Stimulated activated naive B cell treated with anti-CD40 and anti-IgM and Interleukin-4, amounts not matched to agents 10 μg/mL and 1 μg/mL and 100 μg/mL, for 72 hours (primary cell): ENCODE results near the gene GGT5.
"Not testable (repeated sequence)": the region's sequence is repeated elsewhere in the genome, so short reads cannot be mapped to it uniquely, and the experiment has no call there.

Experiments
- ATAC-seq, 2 donors: fragments of 150-1000 bp; cut with Tn5 transposase; replicated peaks; 2 replicates each; pipeline ENCODE4 v1.10.0; 2021; ENCODE audit warnings: moderate library complexity in 1 of 2
- DNase-seq: peaks from one replicate; pipeline ENCODE4 v3.0.0; 2021
- H3K27ac Mint-ChIP-seq: one replicate; pipeline ENCODE4 v1.8.0; 2022; ENCODE audit warnings: mild to moderate bottlenecking, mixed read lengths
- H3K27me3 Mint-ChIP-seq, 2 donors: one replicate each; pipeline ENCODE4 v1.8.0; 2022; ENCODE audit warnings: mixed read lengths in 2 of 2
- H3K36me3 Mint-ChIP-seq, 2 donors: one replicate each; pipeline ENCODE4 v1.8.0; 2022; ENCODE audit warnings: mixed read lengths in 2 of 2, mild to moderate bottlenecking in 1 of 2
- H3K4me1 Mint-ChIP-seq, 2 donors: one replicate each; pipeline ENCODE4 v1.8.0; 2022; ENCODE audit warnings: mixed read lengths in 2 of 2, mild to moderate bottlenecking in 1 of 2
- H3K4me3 Mint-ChIP-seq, 2 donors: one replicate each; pipeline ENCODE4 v1.8.0; 2022; ENCODE audit warnings: mild to moderate bottlenecking in 2 of 2, mixed read lengths in 2 of 2, moderate library complexity in 1 of 2
- H3K9me3 Mint-ChIP-seq, 2 donors: one replicate each; pipeline ENCODE4 v1.8.0; 2022; ENCODE audit warnings: mixed read lengths in 2 of 2, mild to moderate bottlenecking in 1 of 2

The GGT5 gene

DNA sequence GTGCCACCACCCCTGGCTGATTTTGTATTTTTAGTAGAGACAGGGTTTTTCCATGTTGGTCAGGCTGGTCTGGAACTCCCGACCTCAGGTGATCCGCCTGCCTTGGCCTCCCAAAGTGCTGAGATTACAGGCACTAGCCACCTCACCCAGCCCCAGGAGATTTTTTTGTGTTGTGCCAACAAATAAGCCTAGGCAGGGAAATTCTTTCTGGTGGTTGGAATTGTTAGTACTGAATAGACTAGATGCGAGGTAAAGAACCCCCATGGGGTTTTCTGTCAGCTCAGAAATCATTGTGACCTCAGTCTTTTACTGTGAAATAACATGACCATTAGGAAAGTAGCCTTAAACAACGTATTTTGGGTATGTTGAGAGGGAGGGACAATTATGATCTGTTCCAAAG, 29.0 kb upstream of the GGT5 start:
- DNase-seq, H3K27me3 Mint-ChIP-seq, H3K9me3 Mint-ChIP-seq: not testable (repeated sequence)
- H3K36me3 Mint-ChIP-seq = peaks cover 10 to 11% of the 10 kb centered on the region in 2 donors
- peak in 1 of 2 donors; percentile 2 for ATAC-seq
- peak overlapping the region; percentile 48 to 59 for H3K4me3 Mint-ChIP-seq
- peak overlapping the region; percentile 86 for H3K27ac Mint-ChIP-seq
- H3K4me1 Mint-ChIP-seq = peaks cover 20 to 60% of the 10 kb centered on the region in 2 donors

DNA sequence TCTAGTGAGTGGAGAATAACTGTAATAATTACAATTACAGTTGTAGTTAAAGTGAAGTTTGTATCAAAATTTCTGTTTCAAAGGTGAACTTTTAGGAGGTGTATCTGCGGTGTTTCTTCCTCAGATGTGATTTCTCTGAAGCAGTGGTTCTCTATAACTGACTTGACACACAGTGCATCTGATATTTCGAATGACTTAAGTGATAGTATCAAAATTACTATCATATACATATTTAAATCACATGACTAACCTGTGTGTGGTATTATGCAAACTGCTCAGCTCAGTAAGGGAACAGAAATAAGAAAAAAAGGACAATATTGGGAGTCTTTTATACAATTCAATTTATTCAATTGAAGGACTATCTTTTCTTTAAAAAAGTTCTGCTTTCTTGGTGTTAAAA, 28.1 kb upstream of the GGT5 start:
- Mint-ChIP-seq H3K4me3 (peak overlapping the region in 1 of 2 donors; percentile 1), H3K36me3 (peaks cover 10 to 11% of the 10 kb centered on the region in 2 donors), H3K4me1 (peaks cover 20 to 60% of the 10 kb centered on the region in 2 donors)
- not testable (repeated sequence) for DNase-seq, H3K9me3 Mint-ChIP-seq, H3K27ac Mint-ChIP-seq, H3K27me3 Mint-ChIP-seq
- peak in 1 of 2 donors; percentile 14 for ATAC-seq

DNA sequence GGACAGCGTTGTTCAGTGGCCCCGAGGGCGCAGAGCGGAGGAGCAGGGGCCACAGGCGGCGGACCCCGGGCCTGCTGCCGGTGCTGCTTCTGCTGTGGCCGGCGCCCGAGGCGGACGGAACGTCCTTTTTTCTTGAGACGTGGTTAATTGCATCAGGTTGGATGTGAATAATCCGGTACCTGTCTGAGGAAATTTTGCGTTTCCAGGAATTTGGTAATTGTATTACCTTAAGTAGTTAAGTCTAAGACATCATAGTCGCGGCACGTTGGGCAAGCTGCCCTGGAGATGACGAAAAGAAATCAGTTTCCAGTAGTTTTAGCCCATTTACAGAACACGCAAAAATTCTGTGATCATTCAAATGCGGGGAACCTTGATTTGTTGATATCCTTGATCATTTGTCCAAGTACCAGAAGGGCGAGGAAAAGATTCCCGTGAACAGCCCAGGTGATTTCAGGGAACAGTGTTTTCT, 26.5 kb upstream of the GGT5 start:
- no peak for ATAC-seq
- peaks cover 18 to 50% of the 10 kb centered on the region in 2 donors for H3K4me1 Mint-ChIP-seq
- H3K27me3 Mint-ChIP-seq = no peaks in the 10 kb centered on the region
- peak overlapping the region; percentile 93 to 98 for H3K4me3 Mint-ChIP-seq
- peaks cover 4 to 6% of the 10 kb centered on the region in 2 donors for H3K36me3 Mint-ChIP-seq
- DNase-seq = no peak
- no peaks in the 10 kb centered on the region for H3K9me3 Mint-ChIP-seq
- H3K27ac Mint-ChIP-seq = peak overlapping the region; percentile 95

DNA sequence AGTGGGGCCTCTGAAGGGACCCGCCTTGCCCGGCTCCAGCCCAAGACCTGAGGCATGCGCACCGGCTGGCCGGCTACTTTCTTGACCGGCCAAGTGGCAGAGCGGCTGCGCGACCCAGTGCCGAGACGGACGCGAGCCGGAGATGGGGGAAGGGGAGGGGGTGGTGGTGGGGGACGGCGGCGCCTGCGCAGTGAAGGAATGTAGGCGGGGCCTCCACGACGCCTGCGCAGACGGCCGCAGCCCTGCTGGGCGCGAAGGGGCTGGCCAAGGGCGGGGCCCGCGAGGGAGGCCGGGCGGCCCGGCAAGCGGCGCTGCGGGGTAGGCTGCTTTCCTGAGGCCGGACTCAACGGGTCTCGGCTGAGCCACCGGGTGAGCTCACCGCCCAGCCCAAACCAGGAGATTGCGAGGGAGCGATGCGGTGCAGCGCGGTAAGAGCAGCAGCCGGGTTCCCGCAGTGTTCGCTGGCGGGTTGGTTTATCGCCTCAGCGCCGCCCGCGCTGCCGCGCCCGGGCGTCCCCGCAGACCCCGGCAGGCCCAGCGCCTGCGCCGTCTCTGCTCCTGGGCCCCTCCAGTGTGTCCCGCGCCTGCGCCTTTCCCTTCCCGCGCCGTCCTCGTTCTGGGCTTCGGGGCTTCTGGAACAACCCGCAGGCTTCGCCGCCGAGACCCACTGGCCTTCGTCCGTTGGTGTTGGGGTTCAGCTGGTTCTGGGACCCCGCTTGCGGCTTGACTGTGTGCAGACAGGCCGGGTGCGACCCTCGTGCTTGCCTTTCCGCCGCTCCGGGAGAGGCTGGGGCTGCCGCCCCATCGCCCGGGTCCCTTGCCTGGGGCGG, 25.9 kb upstream of the GGT5 start, which contains the start of gene SPECC1L:
TSS of gene SPECC1L (plus strand) at position 276 of the 830 bp plus-strand sequence. CDS start 31,401 bp downstream, outside the sequence.
- H3K27ac Mint-ChIP-seq = peak within 1 kb of the TSS; percentile 95
- peaks cover 16 to 48% of the 10 kb centered on the region in 2 donors for H3K4me1 Mint-ChIP-seq
- peak; percentile 90 to 93 for ATAC-seq
- DNase-seq = peak; percentile 89
- H3K9me3 Mint-ChIP-seq = no peaks in the 10 kb centered on the region
- no peaks in the 10 kb centered on the region for H3K27me3 Mint-ChIP-seq
- H3K4me3 Mint-ChIP-seq = peak within 1 kb of the TSS; percentile 93 to 98
- H3K36me3 Mint-ChIP-seq = peaks cover 4 to 6% of the 10 kb centered on the region in 2 donors

DNA sequence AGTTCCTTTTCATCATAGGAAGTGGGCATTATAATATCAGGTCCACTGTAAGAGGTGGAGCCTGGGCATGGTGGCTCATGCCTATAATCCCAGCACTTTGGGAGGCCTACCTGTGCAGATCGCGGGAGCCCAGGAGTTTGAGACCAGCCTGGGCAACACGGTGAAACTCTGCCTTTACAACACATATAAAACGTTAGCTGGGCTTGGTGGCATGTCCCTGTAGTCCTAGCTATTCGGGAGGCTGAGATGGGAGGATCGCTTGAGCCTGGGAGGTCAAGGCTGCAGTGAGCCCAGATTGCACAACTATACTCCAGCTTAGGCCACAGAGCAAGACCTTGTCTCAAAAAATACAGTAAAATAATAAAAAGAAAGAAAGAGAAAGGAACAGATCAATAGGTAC, 21.6 kb upstream of the GGT5 start:
- Mint-ChIP-seq H3K4me1 (peaks cover 13 to 23% of the 10 kb centered on the region in 2 donors), H3K27ac (peak overlapping the region; percentile 62)
- not testable (repeated sequence) for H3K36me3 Mint-ChIP-seq, H3K4me3 Mint-ChIP-seq, ATAC-seq, H3K9me3 Mint-ChIP-seq, DNase-seq, H3K27me3 Mint-ChIP-seq

DNA sequence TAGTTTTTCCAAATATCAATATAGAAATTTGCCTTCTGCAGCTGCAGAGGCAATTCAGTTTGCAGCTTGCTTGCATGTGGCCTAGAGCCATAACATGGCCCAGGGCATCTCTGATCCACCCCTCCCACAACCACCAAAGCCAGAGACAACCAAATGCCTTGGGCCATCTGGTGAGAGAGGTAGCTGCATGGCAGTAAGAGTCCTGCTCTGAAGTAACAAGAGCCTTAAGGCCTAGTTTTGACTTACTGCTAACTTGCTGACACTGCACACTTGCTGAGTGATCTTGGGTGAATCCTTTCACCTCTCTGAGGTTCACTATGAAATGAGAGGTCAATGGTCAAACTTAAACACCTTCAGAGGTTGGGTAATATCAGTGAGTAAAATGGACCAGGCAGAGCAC, 20.9 kb upstream of the GGT5 start:
- H3K27me3 Mint-ChIP-seq = no peaks in the 10 kb centered on the region
- ATAC-seq = no peak
- no peaks in the 10 kb centered on the region for H3K9me3 Mint-ChIP-seq
- no peak overlapping the region for H3K4me3 Mint-ChIP-seq
- no peaks in the 10 kb centered on the region for H3K36me3 Mint-ChIP-seq
- H3K27ac Mint-ChIP-seq = no peak overlapping the region
- H3K4me1 Mint-ChIP-seq = peaks cover 13 to 21% of the 10 kb centered on the region in 2 donors
- no peak for DNase-seq

DNA sequence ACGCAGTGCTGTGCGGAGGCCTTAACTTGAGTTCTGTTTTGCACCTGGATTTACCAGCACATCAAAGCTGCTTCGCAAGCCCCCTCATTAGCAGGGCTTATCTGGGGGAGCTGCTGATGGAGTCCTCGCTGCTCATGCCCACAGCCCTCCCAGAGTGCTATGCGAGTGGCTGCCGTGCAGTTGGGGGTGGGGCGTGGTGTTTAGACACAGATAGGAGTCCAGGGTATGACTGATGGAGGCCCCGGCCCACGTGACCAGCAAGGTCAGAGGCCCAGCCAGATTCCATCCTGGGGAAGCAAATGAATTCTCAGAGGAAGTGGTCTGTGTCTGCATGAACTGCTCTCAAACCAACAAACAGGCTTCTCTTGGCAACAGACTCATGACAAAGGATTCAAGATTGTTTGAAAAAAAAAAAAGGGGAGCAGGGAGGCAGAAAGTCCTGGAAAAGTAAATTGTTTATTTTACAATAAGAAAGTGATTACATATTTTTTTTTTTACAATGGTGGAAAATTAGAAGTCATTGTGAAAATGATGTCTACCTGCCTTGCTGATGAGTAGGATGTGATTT, 19.5 kb upstream of the GGT5 start:
- ATAC-seq, DNase-seq, H3K9me3 Mint-ChIP-seq, H3K27me3 Mint-ChIP-seq, H3K36me3 Mint-ChIP-seq: not testable (repeated sequence)
- Mint-ChIP-seq H3K27ac (peak overlapping the region; percentile 91), H3K4me3 (peak overlapping the region; percentile 37 to 50), H3K4me1 (peaks cover 10 to 16% of the 10 kb centered on the region in 2 donors)

DNA sequence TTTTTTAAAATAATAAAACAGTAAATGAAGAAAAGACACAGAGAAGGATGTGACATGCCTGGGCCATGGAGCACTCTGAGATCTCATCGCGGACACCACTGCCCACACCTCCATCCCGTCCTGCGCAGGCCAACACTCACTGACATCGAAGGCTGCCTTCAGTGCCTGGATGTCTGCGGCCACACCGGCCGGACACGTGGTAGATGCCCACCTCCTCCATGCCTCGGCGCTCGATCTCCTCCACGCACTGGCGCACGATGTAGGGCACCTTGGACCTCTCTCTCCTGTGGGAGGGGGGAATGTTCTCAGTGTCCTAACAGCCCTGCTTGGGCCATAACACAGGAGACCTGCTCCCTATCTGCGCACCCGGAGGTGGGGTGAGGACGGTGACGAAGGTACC, 18.6 kb upstream of the GGT5 start:
- H3K4me1 Mint-ChIP-seq = peaks cover 10 to 16% of the 10 kb centered on the region in 2 donors
- ATAC-seq, H3K9me3 Mint-ChIP-seq, H3K36me3 Mint-ChIP-seq, H3K27ac Mint-ChIP-seq, H3K27me3 Mint-ChIP-seq, DNase-seq: not testable (repeated sequence)
- peak overlapping the region; percentile 2 to 37 for H3K4me3 Mint-ChIP-seq

DNA sequence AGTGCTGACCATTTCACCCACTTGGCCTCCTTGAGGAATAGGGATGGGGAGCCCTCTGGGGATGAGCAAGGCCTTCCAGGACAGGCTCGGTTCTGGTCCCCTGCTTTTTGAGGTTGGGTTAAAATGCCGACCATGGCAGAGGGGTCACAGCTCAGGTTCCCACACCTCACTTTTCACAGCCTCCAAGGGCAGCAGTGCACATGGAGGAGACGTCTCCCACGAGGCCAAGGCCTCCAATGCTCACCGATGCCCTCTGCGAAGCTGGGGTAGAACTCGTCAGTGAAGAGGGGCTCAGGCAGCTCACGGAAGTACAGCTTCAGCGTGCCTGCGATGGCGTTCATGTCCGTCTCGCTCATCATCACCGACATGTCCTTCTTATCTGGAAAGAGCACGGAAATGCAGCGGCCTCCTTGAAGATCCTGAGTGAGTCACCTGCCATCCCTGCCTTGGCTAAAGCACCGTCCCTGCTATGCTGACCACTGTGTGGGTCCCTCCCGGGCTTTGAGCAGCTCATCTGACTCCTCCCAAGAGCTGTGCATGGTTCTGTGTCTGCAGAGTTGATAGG, 17.4 kb upstream of the GGT5 start:
- not testable (repeated sequence) for H3K36me3 Mint-ChIP-seq, H3K4me3 Mint-ChIP-seq, H3K27me3 Mint-ChIP-seq, H3K27ac Mint-ChIP-seq, DNase-seq, H3K9me3 Mint-ChIP-seq, ATAC-seq
- H3K4me1 Mint-ChIP-seq = peaks cover 10 to 16% of the 10 kb centered on the region in 2 donors

DNA sequence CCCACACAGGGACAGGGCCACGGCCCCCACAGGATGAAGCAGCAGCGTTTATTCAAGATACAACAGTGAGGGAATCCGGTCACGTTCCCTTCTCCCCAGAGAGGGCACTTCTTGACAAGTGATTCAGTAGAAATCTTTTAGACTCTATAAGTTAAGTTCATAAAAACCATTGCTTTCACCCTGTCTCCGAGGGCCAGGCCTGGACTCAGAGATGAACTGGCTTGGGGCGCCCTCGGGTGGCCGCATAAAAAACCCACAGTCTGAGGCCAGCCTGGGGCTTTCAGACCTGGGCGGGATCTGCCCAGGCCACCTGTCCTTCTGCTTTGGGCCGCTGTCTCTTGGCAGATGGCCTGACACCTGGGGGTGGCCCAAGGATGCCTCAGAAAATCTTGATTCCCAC, 14.6 kb upstream of the GGT5 start:
- DNase-seq = peak; percentile 62
- H3K27me3 Mint-ChIP-seq, H3K4me1 Mint-ChIP-seq, H3K4me3 Mint-ChIP-seq, H3K27ac Mint-ChIP-seq, H3K36me3 Mint-ChIP-seq, H3K9me3 Mint-ChIP-seq: not testable (repeated sequence)
- peak; percentile 50 to 63 for ATAC-seq

DNA sequence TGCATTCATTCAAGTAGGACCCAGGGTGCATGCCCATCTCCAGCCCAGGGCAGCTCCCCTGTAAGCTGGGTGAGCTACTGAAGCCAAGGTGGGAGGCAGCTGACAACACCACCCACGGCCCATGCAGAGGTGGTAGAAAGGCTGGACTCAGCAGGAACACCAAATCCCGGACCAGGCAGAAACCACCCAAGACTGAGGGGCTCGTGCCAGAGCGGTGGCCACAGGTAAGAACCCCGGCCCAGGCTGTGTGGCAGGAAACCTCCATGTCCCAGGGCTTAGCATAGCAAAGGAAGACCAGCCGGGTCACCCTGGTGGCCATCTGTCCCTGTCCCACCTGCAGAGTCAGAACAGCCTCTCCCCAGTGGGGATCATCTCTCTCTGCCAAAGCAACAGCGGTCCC, 11.9 kb upstream of the GGT5 start:
- H3K27ac Mint-ChIP-seq, ATAC-seq, H3K4me3 Mint-ChIP-seq, H3K4me1 Mint-ChIP-seq, H3K27me3 Mint-ChIP-seq, H3K9me3 Mint-ChIP-seq, H3K36me3 Mint-ChIP-seq, DNase-seq: not testable (repeated sequence)

DNA sequence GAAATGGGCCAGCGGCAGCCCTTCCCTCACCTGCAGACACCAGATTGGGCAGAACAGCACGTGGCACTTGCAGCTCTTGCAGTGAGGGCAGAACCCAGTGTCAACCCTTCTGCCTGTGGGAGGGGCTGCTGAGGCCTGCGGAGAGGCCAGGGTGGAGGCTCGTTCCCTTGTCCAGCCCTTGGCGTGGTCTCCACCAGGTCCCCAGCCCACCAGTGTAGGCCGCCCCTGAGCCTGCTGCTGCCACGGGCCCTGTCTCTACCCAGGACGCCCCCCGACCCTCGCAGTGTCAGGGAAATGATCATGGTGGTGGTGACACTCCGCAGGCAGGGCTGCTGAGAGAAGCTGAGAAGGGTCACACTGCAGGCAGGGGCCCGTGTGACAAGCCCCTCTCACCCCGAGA, 11.3 kb upstream of the GGT5 start:
- not testable (repeated sequence) for ATAC-seq, H3K27me3 Mint-ChIP-seq, DNase-seq, H3K4me3 Mint-ChIP-seq, H3K4me1 Mint-ChIP-seq, H3K9me3 Mint-ChIP-seq, H3K36me3 Mint-ChIP-seq, H3K27ac Mint-ChIP-seq

DNA sequence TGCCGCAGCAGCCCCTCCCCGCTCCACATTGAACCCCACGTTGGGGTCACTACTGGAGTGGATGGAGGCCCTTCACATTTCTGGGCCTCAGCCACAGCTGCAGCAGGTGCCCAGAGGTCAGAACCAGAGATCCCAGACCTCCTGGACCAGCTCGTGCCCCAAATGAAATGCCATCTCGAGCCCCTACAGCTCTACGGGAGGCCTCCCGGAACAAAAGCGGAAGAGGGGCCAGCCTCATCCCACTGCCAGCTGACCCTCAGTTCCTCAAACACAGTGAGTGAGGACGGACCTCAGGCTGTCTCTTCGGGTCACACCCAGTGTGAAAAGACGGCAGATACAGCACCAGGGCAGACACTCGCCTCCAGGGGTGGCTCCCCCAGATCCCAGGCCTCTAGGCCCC, 8.2 kb upstream of the GGT5 start:
- H3K27me3 Mint-ChIP-seq, DNase-seq, H3K36me3 Mint-ChIP-seq, H3K27ac Mint-ChIP-seq, H3K4me1 Mint-ChIP-seq, H3K9me3 Mint-ChIP-seq, ATAC-seq, H3K4me3 Mint-ChIP-seq: not testable (repeated sequence)

DNA sequence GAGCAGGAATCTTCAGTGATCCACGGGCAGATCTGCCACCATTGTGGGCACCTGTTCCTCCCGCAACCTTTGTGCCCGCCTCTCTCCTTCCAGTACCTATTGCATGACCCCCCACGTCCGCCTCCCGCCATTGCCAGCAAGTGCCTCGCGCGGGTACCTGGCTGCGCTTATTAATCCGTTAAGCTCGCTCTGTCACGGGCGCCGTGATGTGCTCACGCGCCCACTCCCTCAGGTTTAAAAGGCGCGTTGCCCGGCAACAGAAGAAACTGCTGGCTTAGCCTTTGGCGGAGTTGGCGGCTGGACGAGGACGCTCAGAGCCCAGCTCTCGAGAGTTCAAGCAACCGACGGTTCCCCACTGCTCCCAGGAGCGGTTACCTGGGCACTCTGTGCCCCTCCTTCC, 6.4 kb upstream of the GGT5 start:
- not testable (repeated sequence) for H3K4me1 Mint-ChIP-seq, DNase-seq, H3K4me3 Mint-ChIP-seq, H3K9me3 Mint-ChIP-seq, H3K27ac Mint-ChIP-seq, ATAC-seq, H3K27me3 Mint-ChIP-seq, H3K36me3 Mint-ChIP-seq

DNA sequence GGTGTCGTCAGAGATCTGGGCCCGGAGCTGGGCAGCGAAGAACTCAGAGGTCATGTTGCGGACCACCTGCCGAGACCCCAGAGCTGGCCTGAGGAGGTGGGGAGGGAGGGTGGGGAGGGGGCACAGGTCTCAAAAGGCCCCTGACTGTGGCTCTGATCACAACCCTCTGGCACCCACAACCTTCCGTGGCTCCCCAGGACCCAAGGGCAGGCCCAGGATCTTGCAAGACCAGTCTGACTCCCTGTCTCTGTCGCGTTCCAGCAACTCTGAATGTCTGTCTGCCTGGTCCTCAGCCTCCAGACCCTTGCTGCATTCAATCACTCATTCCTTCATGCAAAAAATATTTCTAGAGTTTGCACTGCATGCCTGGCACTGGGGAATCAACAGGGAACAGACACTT, 4.5 kb upstream of the GGT5 start:
- not testable (repeated sequence) for H3K27me3 Mint-ChIP-seq, H3K27ac Mint-ChIP-seq, DNase-seq, ATAC-seq, H3K4me1 Mint-ChIP-seq, H3K36me3 Mint-ChIP-seq, H3K4me3 Mint-ChIP-seq, H3K9me3 Mint-ChIP-seq
